Caco-2 (cell line): ENCODE data around the gene UNK. TPM values are rescaled to one million over a fixed set of nuclear protein-coding genes. Genes with fewer than 3 reads are reported as not detected.

Source experiments
- BruUV-seq: library from RNA; stranded (reverse); fragments of 400-500 nt; replicated peaks from 2 replicates; lab custom pipeline; 2021; lab: Mats Ljungman, UMichigan
- CTCF ChIA-PET: fragments of 300-600 bp; sonication (Branson Sonifier 250); formaldehyde crosslinking; loops from one replicate; lab custom pipeline; 2022; ENCODE audit warnings: antibody characterized with exemption; lab: Charles Lee
- POLR2A ChIA-PET: fragments of 300-600 bp; sonication (Branson Sonifier 250); formaldehyde crosslinking; loops from one replicate; lab custom pipeline; 2022; ENCODE audit warnings: antibody characterized with exemption; lab: Charles Lee
- DNase-seq, 2 experiments: peaks; one replicate each; pipeline versions ENCODE4 v3.0.0 to v3.0.0-alpha.2; 2020 to 2022
- H3K27me3 ChIP-seq: replicated peaks from 2 replicates; pipeline ENCODE4 v1.6.0; 2011; ENCODE audit warnings: low read length; ENCODE audit not compliant: control insufficient read depth, insufficient read depth
- H3K36me3 ChIP-seq: 2 replicates; pipeline ENCODE4 v1.5.1; 2011; ENCODE audit warnings: low read length; ENCODE audit not compliant: control insufficient read depth, insufficient read depth
- H3K4me1 ChIP-seq: fragments of 250-450 bp; sonication (Bioruptor Pico); 2 replicates; pipeline ENCODE4 v1.5.1; 2020; ENCODE audit warnings: mild to moderate bottlenecking
- H3K4me3 ChIP-seq: 2 replicates; pipeline ENCODE4 v1.5.1; 2011; ENCODE audit warnings: low read depth, mild to moderate bottlenecking, control low read depth, low read length
- H3K9me3 ChIP-seq: fragments of 250-450 bp; sonication (Bioruptor Pico); 2 replicates; pipeline ENCODE4 v1.5.1; 2020; ENCODE audit warnings: mild to moderate bottlenecking, moderate library complexity
- H3K27ac Mint-ChIP-seq: one replicate; pipeline ENCODE4 v1.8.0; 2022; ENCODE audit warnings: mixed read lengths; ENCODE audit not compliant: unreplicated experiment
- H3K27me3 Mint-ChIP-seq: one replicate; pipeline ENCODE4 v1.8.0; 2022; ENCODE audit warnings: mixed read lengths; ENCODE audit not compliant: insufficient read depth, unreplicated experiment
- H3K36me3 Mint-ChIP-seq: one replicate; pipeline ENCODE4 v1.8.0; 2022; ENCODE audit warnings: mild to moderate bottlenecking, mixed read lengths; ENCODE audit not compliant: insufficient read depth, unreplicated experiment
- H3K4me1 Mint-ChIP-seq: one replicate; pipeline ENCODE4 v1.8.0; 2022; ENCODE audit warnings: low read depth, mixed read lengths; ENCODE audit not compliant: unreplicated experiment
- H3K4me3 Mint-ChIP-seq: one replicate; pipeline ENCODE4 v1.8.0; 2022; ENCODE audit warnings: mild to moderate bottlenecking, moderate library complexity, mixed read lengths; ENCODE audit not compliant: unreplicated experiment
- H3K9me3 Mint-ChIP-seq: one replicate; pipeline ENCODE4 v1.8.0; 2022; ENCODE audit warnings: mixed read lengths; ENCODE audit not compliant: unreplicated experiment
- intact Hi-C: fragments of 100-400 bp; cut with micrococcal nuclease; formaldehyde crosslinking; loops from one replicate; pipeline ENCODE4 v1.10.0; 2022; ENCODE audit not compliant: unreplicated experiment
- total RNA-seq: library from RNA; stranded (reverse); gene quantifications from 2 replicates; pipeline ENCODE4 v1.2.3, GENCODE V29; 2022
- TF ChIP-seq, protein P1 (sequence below), 2 experiments: fragments of 200-600 bp in 1 of 2; IDR thresholded peaks; 1 replicate in 1 of 2; 2 replicates in 1 of 2; pipeline versions ENCODE4 v1.5.1 to v1.8.0; 2011 to 2022; ENCODE audit warnings: antibody characterized with exemption in 1 of 2, control low read depth in 1 of 2, inconsistent platforms in 1 of 2, low read depth in 1 of 2, low read length in 1 of 2, mild to moderate bottlenecking in 1 of 2, moderate library complexity in 1 of 2; ENCODE audit not compliant: insufficient read depth in 1 of 2, severe bottlenecking in 1 of 2, unreplicated experiment in 1 of 2

UNK gene
- total RNA-seq, 1 experiment from 2014 or later = 33.3 TPM

DNA sequence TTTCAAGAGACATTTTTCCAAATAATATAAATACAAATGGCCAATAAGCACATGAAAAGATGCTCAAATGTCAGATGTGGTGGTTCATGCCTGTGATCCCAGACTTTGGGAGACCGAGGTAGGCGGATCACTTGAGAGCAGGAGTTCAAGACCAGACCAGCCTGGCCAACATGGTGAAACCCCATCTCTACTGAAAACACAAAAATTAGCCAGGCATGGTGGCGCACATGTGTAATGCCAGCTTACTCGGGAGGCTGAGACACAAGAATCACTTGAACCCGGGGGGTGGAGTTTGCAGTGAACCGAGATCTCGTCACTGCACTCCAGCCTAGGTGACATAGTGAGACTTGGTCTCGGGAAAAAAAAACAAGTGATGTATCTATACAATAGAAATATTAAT lies 16.7 kb upstream of the UNK start:
- no peaks in the 10 kb centered on the region for H3K9me3 ChIP-seq
- POLR2A ChIA-PET = no interaction called here
- TF ChIP-seq, protein P1, sequence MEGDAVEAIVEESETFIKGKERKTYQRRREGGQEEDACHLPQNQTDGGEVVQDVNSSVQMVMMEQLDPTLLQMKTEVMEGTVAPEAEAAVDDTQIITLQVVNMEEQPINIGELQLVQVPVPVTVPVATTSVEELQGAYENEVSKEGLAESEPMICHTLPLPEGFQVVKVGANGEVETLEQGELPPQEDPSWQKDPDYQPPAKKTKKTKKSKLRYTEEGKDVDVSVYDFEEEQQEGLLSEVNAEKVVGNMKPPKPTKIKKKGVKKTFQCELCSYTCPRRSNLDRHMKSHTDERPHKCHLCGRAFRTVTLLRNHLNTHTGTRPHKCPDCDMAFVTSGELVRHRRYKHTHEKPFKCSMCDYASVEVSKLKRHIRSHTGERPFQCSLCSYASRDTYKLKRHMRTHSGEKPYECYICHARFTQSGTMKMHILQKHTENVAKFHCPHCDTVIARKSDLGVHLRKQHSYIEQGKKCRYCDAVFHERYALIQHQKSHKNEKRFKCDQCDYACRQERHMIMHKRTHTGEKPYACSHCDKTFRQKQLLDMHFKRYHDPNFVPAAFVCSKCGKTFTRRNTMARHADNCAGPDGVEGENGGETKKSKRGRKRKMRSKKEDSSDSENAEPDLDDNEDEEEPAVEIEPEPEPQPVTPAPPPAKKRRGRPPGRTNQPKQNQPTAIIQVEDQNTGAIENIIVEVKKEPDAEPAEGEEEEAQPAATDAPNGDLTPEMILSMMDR (IDR thresholded peaks at IDR 0.05; ENCODE audit: insufficient read depth in 1 of 2, low read depth in 1 of 2, low read length in 1 of 2, severe bottlenecking in 1 of 2, unreplicated experiment in 1 of 2) = no peak
- Mint-ChIP-seq H3K4me1 (peaks cover 10% of the 10 kb centered on the region), H3K27me3 (no peaks in the 10 kb centered on the region), H3K4me3 (no peak overlapping the region), H3K27ac (no peak overlapping the region), H3K9me3 (no peaks in the 10 kb centered on the region), H3K36me3 (peaks cover 19% of the 10 kb centered on the region)
- no TSS peak for BruUV-seq
- CTCF ChIA-PET = no interaction called here
- H3K4me1 ChIP-seq = peaks cover 24% of the 10 kb centered on the region
- peak in 1 of 2 experiments; percentile 9 for DNase-seq
- H3K36me3 ChIP-seq = no peaks in the 10 kb centered on the region; the same call in 1 of the 2 replicates
- intact Hi-C loops = no loop called here
- no peaks in the 10 kb centered on the region for H3K27me3 ChIP-seq
- no peak overlapping the region for H3K4me3 ChIP-seq

DNA sequence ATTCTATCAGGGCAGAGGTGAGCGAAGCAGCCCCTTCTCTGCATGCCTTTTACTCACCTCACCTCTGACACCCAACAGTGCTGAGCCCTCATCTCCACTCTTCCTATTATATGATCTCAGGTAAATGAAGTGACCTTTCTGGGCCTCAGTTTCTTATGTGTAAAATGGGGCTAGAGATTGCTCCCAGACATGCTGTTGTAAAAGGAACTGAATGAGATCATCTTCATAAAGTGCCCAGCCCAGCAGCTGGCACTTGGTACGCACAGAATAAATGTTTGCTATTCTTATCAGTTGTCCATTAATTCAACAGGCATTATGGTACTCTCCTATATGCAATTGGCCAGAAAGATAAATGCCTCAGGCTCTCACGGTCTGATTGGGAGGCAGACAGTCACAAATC lies 15.1 kb upstream of the UNK start:
- CTCF ChIA-PET = interaction anchor here (0.8 kb wide), 1 partner anchor 20 kb away, joined by 3 read pairs; no protein-coding TSS in a partner anchor
- intact Hi-C loops = no loop called here
- DNase-seq = no peak
- Histone ChIP-seq H3K27me3 (no peaks in the 10 kb centered on the region), H3K4me1 (peaks cover 14% of the 10 kb centered on the region), H3K36me3 (no peaks in the 10 kb centered on the region), H3K9me3 (no peaks in the 10 kb centered on the region), H3K4me3 (no peak overlapping the region)
- BruUV-seq = no TSS peak
- Mint-ChIP-seq H3K27ac (no peak overlapping the region), H3K9me3 (no peaks in the 10 kb centered on the region), H3K4me1 (peaks cover 10% of the 10 kb centered on the region), H3K36me3 (peaks cover 35% of the 10 kb centered on the region), H3K4me3 (no peak overlapping the region), H3K27me3 (no peaks in the 10 kb centered on the region)
- TF ChIP-seq, protein P1 (IDR thresholded peaks at IDR 0.05; ENCODE audit: insufficient read depth in 1 of 2, low read depth in 1 of 2, low read length in 1 of 2, severe bottlenecking in 1 of 2, unreplicated experiment in 1 of 2) = no peak
- POLR2A ChIA-PET = interaction anchor here (0.6 to 2.6 kb wide), 2 partner anchors 11 to 77 kb away, joined by 4 to 15 read pairs; no protein-coding TSS in a partner anchor

DNA sequence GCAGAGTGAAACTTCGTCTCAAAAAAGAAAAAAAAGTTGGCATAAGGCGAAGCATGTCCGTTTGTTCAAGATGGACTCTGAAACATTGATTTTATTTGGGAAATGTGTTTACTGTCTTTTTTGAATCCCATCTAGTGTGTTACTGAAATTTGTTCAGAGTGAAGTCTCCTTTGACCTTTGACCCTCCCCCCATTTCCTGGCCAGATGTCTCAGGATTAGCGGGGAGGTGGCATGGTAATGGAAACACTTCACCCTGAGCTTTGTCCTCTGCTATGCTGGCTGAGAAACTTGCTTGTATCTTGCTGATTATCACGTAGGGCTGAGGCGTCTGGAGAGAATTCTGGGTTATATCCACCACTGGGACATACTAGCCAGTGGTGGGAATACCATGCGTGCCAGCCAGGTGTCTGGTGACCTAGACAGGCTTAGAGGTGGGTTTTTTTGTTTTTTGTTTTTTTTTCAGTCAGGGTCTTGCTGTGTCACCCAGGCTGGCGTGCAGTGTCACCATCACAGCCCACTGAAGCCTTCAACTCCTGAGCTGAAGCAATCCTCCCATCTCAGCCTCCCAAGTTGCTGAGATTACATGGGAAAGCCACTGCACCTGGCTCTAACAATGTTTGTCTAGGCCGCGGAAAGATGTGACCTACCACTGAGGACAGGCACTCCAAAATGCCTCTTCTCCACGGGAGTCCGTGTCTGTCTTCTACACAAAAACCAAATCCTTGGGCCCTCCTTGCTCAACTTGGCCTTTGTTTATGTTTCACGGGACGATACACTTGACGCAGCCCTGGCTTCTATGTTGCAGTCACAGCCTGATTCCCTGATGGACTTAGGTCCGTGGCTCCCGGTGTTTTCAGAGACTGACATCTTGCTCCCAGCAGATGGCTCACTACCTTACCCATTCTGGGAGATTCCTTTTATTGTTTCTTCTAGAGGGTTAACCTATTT lies 13.0 kb upstream of the UNK start:
- ChIA-PET POLR2A (interaction anchor here (2.6 kb wide), 1 partner anchor 8 kb away, joined by 15 read pairs; no protein-coding TSS in a partner anchor), CTCF (interaction anchor here (0.6 kb wide), 2 partner anchors 21 to 84 kb away, joined by 4 to 5 read pairs; no protein-coding TSS in a partner anchor)
- H3K4me1 ChIP-seq = peaks cover 11% of the 10 kb centered on the region
- H3K9me3 Mint-ChIP-seq = no peaks in the 10 kb centered on the region
- H3K9me3 ChIP-seq = no peaks in the 10 kb centered on the region
- H3K4me3 ChIP-seq = no peak overlapping the region
- no peaks in the 10 kb centered on the region for H3K36me3 ChIP-seq
- no peaks in the 10 kb centered on the region for H3K27me3 Mint-ChIP-seq
- TF ChIP-seq, protein P1 (IDR thresholded peaks at IDR 0.05; ENCODE audit: insufficient read depth in 1 of 2, low read depth in 1 of 2, low read length in 1 of 2, severe bottlenecking in 1 of 2, unreplicated experiment in 1 of 2) = peak in 1 of 2 experiments; percentile 7
- no peaks in the 10 kb centered on the region for H3K27me3 ChIP-seq
- BruUV-seq = no TSS peak
- DNase-seq = peak in 1 of 2 experiments; percentile 21
- peak overlapping the region; percentile 44 for H3K4me3 Mint-ChIP-seq
- H3K36me3 Mint-ChIP-seq = peaks cover 56% of the 10 kb centered on the region
- H3K4me1 Mint-ChIP-seq = peaks cover 10% of the 10 kb centered on the region
- peak overlapping the region; percentile 76 for H3K27ac Mint-ChIP-seq
- intact Hi-C loops = no loop called here
